ENCODE measurements around the gene CCL18. TPM values are rescaled to one million over a fixed set of nuclear protein-coding genes. Genes with fewer than 3 reads are reported as not detected.
"Not testable (repeated sequence)": the region's sequence is repeated elsewhere in the genome, so short reads cannot be mapped to it uniquely, and the experiment has no call there.

The CCL18 gene
- total RNA-seq, 1 donor from 2014 or later: not detected

DNA sequence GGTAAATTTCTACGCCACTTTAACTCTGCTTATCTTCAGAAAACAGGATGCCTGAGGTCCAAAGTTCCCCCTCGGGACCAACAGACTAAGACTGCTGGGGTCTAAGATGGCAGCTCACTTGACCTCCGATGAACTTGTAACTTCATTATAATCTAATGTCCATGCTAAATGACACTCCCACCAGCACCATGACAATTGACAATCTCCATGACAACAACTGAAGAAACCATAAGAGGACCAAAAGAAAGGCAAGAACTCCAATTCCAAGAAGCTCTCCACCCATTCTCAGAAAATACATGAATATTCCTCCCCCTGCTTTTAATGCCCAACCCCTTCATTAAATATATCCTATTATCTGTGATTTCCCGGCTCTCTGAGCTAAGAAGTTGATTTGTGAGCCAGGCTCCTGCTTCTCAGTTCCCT lies 47.0 kb downstream of the CCL18 start:
- intact Hi-C loops (cut with micrococcal nuclease): loop anchor here (2.0 kb wide), 1 partner anchor 22 kb away; no protein-coding TSS in a partner anchor
- ATAC-seq (ENCODE audit: low read depth) (no peak), DNase-seq (no peak)
- TF ChIP-seq, protein P1, sequence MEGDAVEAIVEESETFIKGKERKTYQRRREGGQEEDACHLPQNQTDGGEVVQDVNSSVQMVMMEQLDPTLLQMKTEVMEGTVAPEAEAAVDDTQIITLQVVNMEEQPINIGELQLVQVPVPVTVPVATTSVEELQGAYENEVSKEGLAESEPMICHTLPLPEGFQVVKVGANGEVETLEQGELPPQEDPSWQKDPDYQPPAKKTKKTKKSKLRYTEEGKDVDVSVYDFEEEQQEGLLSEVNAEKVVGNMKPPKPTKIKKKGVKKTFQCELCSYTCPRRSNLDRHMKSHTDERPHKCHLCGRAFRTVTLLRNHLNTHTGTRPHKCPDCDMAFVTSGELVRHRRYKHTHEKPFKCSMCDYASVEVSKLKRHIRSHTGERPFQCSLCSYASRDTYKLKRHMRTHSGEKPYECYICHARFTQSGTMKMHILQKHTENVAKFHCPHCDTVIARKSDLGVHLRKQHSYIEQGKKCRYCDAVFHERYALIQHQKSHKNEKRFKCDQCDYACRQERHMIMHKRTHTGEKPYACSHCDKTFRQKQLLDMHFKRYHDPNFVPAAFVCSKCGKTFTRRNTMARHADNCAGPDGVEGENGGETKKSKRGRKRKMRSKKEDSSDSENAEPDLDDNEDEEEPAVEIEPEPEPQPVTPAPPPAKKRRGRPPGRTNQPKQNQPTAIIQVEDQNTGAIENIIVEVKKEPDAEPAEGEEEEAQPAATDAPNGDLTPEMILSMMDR (IDR thresholded peaks at IDR 0.05): no peak
- ChIA-PET CTCF (no interaction called here), POLR2A (interaction anchor here (1.0 kb wide), 1 partner anchor 21 kb away, joined by 3 read pairs; the partner anchor contains the start of gene CCL3)
- H3K4me1 Mint-ChIP-seq: peaks cover 20% of the 10 kb centered on the region
- peak overlapping the region; percentile 43 for H3K27ac Mint-ChIP-seq
- H3K4me3 Mint-ChIP-seq: no peak overlapping the region
- peaks cover 3% of the 10 kb centered on the region for H3K27me3 Mint-ChIP-seq
- no peaks in the 10 kb centered on the region for H3K36me3 Mint-ChIP-seq (ENCODE audit: low read depth)
- H3K9me3 Mint-ChIP-seq: peaks cover 22% of the 10 kb centered on the region

DNA sequence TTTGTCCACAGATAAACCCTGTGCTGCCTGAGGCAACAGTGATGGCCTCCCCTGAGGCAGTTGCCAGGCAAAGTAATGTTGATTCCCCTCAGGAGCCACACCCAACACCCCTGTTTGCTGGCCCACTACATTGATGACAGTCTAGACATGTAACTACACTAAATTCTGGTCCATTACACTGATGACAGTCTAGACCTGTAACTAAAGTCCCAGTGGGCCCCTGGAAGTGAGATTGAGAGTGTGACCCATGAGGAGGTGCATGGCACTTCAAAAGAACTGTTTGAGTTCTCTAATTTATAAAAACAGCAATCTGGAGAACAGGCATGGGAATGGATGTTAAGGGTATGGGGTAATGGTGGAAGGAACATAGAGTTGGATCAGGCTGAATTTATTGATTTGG lies 48.5 kb downstream of the CCL18 start:
- ATAC-seq (ENCODE audit: low read depth) (no peak), DNase-seq (no peak)
- TF ChIP-seq, protein P1 (IDR thresholded peaks at IDR 0.05): no peak
- Mint-ChIP-seq H3K36me3 (ENCODE audit: low read depth) (no peaks in the 10 kb centered on the region), H3K4me3 (no peak overlapping the region), H3K9me3 (peaks cover 22% of the 10 kb centered on the region), H3K27ac (no peak overlapping the region), H3K27me3 (peaks cover 3% of the 10 kb centered on the region), H3K4me1 (peaks cover 21% of the 10 kb centered on the region)
- POLR2A ChIA-PET: no interaction called here
- CTCF ChIA-PET: no interaction called here
- intact Hi-C loops (cut with micrococcal nuclease): no loop called here

DNA sequence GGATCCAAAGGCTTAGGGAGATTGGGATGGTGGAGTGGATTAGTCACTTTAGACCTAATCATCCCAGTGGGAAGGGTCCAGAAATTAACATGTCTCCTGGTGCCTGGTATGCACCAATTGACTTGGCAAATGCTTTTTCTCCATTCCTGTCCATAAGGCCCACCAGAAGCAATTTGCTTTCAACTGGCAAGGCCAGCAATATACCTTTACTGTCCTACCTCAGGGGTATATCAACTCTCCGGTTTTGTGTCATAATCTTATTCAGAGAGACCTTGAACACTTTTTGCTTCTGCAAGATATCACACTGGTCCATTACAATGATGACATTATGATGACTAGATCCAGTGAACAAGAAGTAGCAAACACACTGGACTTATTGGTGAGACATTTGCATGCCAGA lies 49.1 kb downstream of the CCL18 start:
- H3K36me3 Mint-ChIP-seq (ENCODE audit: low read depth); H3K4me3 Mint-ChIP-seq; CTCF ChIA-PET; ATAC-seq (ENCODE audit: low read depth); POLR2A ChIA-PET; intact Hi-C loops (cut with micrococcal nuclease); H3K27me3 Mint-ChIP-seq; H3K27ac Mint-ChIP-seq; DNase-seq: not testable (repeated sequence)
- peaks cover 26% of the 10 kb centered on the region for H3K4me1 Mint-ChIP-seq
- peaks cover 22% of the 10 kb centered on the region for H3K9me3 Mint-ChIP-seq

DNA sequence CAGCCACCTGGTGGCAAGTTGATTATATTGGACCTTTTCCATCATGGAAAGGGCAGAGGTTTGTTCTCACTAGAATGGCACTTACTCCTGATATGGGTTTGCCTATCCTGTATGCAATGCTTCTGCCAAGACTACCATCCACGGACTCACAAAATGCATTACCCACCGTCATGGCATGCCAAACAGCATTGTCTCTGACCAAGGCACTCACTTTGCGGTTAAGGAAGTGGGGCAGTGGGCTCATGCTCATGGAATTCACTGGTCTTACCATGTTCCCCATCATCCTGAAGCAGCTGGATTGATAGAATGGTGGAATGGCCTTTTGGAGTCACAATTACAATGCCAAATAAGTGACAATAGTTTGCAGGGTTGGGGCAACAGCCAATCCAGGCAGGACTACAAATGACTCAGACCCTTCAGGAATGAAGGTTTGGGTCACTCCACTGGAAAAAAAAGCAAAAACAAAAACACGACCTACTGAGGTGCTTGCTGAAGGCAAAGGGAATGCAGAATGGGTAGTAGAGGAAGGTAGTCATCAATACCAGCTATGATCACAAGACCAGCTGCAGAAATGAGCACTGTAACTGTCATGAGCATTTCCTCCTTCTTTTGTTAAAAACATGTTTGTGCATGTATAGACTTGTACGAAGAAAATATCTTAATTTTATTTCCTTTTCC lies 51.0 kb downstream of the CCL18 start:
- POLR2A ChIA-PET; CTCF ChIA-PET; intact Hi-C loops (cut with micrococcal nuclease); H3K27ac Mint-ChIP-seq; H3K4me3 Mint-ChIP-seq; H3K36me3 Mint-ChIP-seq (ENCODE audit: low read depth); ATAC-seq (ENCODE audit: low read depth); H3K27me3 Mint-ChIP-seq; DNase-seq: not testable (repeated sequence)
- Mint-ChIP-seq H3K9me3 (peaks cover 22% of the 10 kb centered on the region), H3K4me1 (peaks cover 36% of the 10 kb centered on the region)

DNA sequence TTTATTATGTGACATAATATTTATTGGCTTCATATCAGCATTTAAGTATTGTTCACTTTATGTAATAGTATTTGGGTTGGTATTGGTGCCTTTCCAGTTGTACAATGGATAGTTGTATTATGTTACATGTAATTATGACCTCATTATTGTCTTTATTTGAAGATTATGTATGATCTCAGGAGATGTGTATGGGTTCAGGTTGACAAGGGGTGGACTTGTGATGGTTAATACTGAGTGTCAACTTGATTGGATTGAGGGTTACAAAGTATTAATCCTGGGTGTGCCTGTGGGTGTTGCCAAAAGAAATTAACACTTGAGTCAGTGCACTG lies 51.5 kb downstream of the CCL18 start:
- H3K4me3 Mint-ChIP-seq; H3K27ac Mint-ChIP-seq; POLR2A ChIA-PET; H3K36me3 Mint-ChIP-seq (ENCODE audit: low read depth); DNase-seq; ATAC-seq (ENCODE audit: low read depth); intact Hi-C loops (cut with micrococcal nuclease); CTCF ChIA-PET: not testable (repeated sequence)
- Mint-ChIP-seq H3K27me3 (peaks cover 11% of the 10 kb centered on the region), H3K9me3 (peaks cover 22% of the 10 kb centered on the region), H3K4me1 (peaks cover 31% of the 10 kb centered on the region)

DNA sequence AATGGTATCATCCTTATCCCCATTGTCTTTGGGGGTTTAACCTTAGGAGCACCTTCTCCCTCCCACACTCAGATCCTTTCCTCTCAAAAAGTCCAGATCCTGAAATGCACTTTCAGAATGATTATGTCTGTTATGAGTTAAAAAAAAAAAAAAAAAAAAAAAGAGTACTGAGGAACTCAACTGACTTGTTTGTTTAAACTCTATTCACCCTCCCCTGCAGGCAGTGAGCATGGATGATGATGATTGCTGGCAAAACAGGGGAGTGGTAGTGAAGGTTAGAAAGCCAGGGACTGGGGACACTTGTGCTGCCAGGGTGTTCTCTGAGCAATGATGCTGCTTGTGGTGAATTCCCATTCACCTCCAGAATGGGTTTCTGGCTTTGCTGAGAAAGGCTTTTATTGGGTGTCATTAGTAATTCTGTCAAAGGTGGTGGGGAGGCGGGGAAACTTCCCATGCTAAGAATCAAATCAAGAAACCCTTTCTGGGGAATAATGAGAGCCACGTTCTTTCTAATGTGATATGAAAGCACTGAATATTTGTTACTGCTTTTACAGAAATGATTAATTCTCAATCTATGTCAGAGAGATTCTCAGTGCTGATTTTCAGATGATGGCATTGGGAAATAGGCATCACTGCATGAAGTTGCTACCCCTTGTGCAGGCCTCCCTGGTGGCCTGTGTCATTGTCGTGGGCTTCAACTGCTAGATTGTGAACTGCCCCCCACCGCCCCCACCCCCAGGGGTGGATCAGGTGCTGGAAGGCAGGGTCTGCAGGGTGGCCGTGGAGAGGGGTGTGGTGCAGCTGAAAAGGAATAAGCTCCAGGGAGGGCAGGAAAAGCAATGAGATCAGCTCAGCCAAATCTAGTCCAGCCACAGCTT lies 53.7 kb downstream of the CCL18 start:
- no peak overlapping the region for H3K4me3 Mint-ChIP-seq
- ATAC-seq (ENCODE audit: low read depth) (no peak), DNase-seq (no peak)
- peaks cover 25% of the 10 kb centered on the region for H3K4me1 Mint-ChIP-seq
- ChIA-PET CTCF (interaction anchor here (0.5 to 1.7 kb wide), 4 partner anchors 29 to 136 kb away, joined by 3 to 6 read pairs (median 3); no protein-coding TSS in a partner anchor), POLR2A (interaction anchor here (1.0 to 1.9 kb wide), 3 partner anchors 10 to 15 kb away, joined by 3 to 10 read pairs (median 3); no protein-coding TSS in a partner anchor)
- H3K9me3 Mint-ChIP-seq: peaks cover 9% of the 10 kb centered on the region
- peaks cover 12% of the 10 kb centered on the region for H3K27me3 Mint-ChIP-seq
- H3K27ac Mint-ChIP-seq: no peak overlapping the region
- H3K36me3 Mint-ChIP-seq (ENCODE audit: low read depth): no peaks in the 10 kb centered on the region
- TF ChIP-seq, protein P1 (IDR thresholded peaks at IDR 0.05): no peak
- intact Hi-C loops (cut with micrococcal nuclease): loop anchor here (1.0 kb wide), 2 partner anchors 10 to 13 kb away; no protein-coding TSS in a partner anchor
